ENCODE data around the gene BABAM1. TPM values are rescaled to one million over a fixed set of nuclear protein-coding genes. Genes with fewer than 3 reads are reported as not detected.

BABAM1 gene
- total RNA-seq, 1 experiment from 2014 or later = 79.5 TPM

GRCh38 chr19:17296976-17297375 lies 29.7 kb downstream of the BABAM1 start:
- H3K4me3 ChIP-seq (ENCODE audit: low read depth in 2 of 2, low read length in 2 of 2) = no peak overlapping the region
- TSS peak; percentile 56 for BruUV-seq (replicated peaks)
- in situ Hi-C loops (cut with HindIII; ENCODE audit: low pct_unique_long_range_greater_than_20kb, low sequenced_read_pairs) = no loop called here
- CTCF ChIA-PET = interaction anchor here (0.7 kb wide), 1 partner anchor 10 kb away, joined by 7 read pairs; no protein-coding TSS in a partner anchor
- POLR2A ChIA-PET = no interaction called here
- no peaks in the 10 kb centered on the region for H3K27me3 ChIP-seq (ENCODE audit: control insufficient read depth, insufficient read depth, low read length)
- intact Hi-C loops (cut with micrococcal nuclease; ENCODE audit: unreplicated experiment) = no loop called here
- no peaks in the 10 kb centered on the region for H3K9me3 ChIP-seq (ENCODE audit: control insufficient read depth, insufficient read depth, low read depth, low read length)
- no peaks in the 10 kb centered on the region for H3K4me1 ChIP-seq (ENCODE audit: control insufficient read depth, insufficient read depth, low read length)
- ATAC-seq (no peak), DNase-seq (ENCODE audit: low read depth, low spot score) (no peak)
- no peaks in the 10 kb centered on the region for H3K36me3 ChIP-seq (ENCODE audit: control insufficient read depth, insufficient read depth, low read length)
- TF ChIP-seq TCF7L2 (IDR thresholded peaks at IDR 0.05; ENCODE audit: low read depth, low read length) (no peak), SIN3A (IDR thresholded peaks at IDR 0.05; ENCODE audit: borderline replicate concordance, insufficient read depth, low read depth, low read length) (no peak), CTCF (IDR thresholded peaks at IDR 0.05) (no peak), POLR2AphosphoS5 (IDR thresholded peaks at IDR 0.05; ENCODE audit: low read depth, low read length) (no peak), REST (IDR thresholded peaks at IDR 0.05; ENCODE audit: insufficient read depth in 1 of 2, low read depth in 2 of 2, low read length in 1 of 2) (no peak)
- H3K27ac ChIP-seq (ENCODE audit: low read length) = no peak overlapping the region

- DNase-seq (ENCODE audit: low read depth, low spot score) (no peak), ATAC-seq (no peak)
- no TSS peak for BruUV-seq (replicated peaks)
- Histone ChIP-seq H3K4me1 (ENCODE audit: control insufficient read depth, insufficient read depth, low read length) (peaks cover 24% of the 10 kb centered on the region), H3K36me3 (ENCODE audit: control insufficient read depth, insufficient read depth, low read length) (no peaks in the 10 kb centered on the region; the same call in 1 of the 2 replicates), H3K9me3 (ENCODE audit: control insufficient read depth, insufficient read depth, low read depth, low read length) (no peaks in the 10 kb centered on the region), H3K27ac (ENCODE audit: low read length) (no peak overlapping the region), H3K4me3 (ENCODE audit: low read depth in 2 of 2, low read length in 2 of 2) (no peak overlapping the region), H3K27me3 (ENCODE audit: control insufficient read depth, insufficient read depth, low read length) (no peaks in the 10 kb centered on the region)
- intact Hi-C loops (cut with micrococcal nuclease; ENCODE audit: unreplicated experiment) = loop anchor here (10.0 kb wide), 1 partner anchor 1094 kb away; the partner anchor contains the start of gene LRRC25
- ChIA-PET CTCF (no interaction called here), POLR2A (no interaction called here)
- TF ChIP-seq SIN3A (IDR thresholded peaks at IDR 0.05; ENCODE audit: borderline replicate concordance, insufficient read depth, low read depth, low read length) = no peak
- no peak for TF ChIP-seq CTCF (IDR thresholded peaks at IDR 0.05)
- TF ChIP-seq POLR2AphosphoS5 (IDR thresholded peaks at IDR 0.05; ENCODE audit: low read depth, low read length) = no peak
- no peak for TF ChIP-seq REST (IDR thresholded peaks at IDR 0.05; ENCODE audit: insufficient read depth in 1 of 2, low read depth in 2 of 2, low read length in 1 of 2)
- no peak for TF ChIP-seq TCF7L2 (IDR thresholded peaks at IDR 0.05; ENCODE audit: low read depth, low read length)
- in situ Hi-C loops (cut with HindIII; ENCODE audit: low pct_unique_long_range_greater_than_20kb, low sequenced_read_pairs) = no loop called here
Observed at GRCh38 chr19:17300992-17301619, 33.9 kb downstream of the BABAM1 start.
